HG03135 (cell line): Measurements from ENCODE around the gene DGKI.
"Not testable (repeated sequence)": the region's sequence is repeated elsewhere in the genome, so short reads cannot be mapped to it uniquely, and the experiment has no call there.

Experiments used
- ATAC-seq: cut with Tn5 transposase; IDR thresholded peaks from one replicate; pipeline ENCODE4 v1.9.1; 2021; ENCODE audit warnings: mild to moderate bottlenecking, moderate library complexity; ENCODE audit not compliant: unreplicated experiment

The DGKI gene

GRCh38 chr7:137484326-137484725, 362.4 kb downstream of the DGKI start:
- no peak for ATAC-seq

- no peak for ATAC-seq
Measured at GRCh38 chr7:137482466-137482865, 364.3 kb downstream of the DGKI start.

- ATAC-seq: no peak
Measured at GRCh38 chr7:137480824-137481365, 365.9 kb downstream of the DGKI start.

GRCh38 chr7:137480401-137480800, 366.4 kb downstream of the DGKI start:
- no peak for ATAC-seq

GRCh38 chr7:137476937-137477336, 369.8 kb downstream of the DGKI start:
- ATAC-seq: no peak

GRCh38 chr7:137475966-137476365, 370.8 kb downstream of the DGKI start:
- ATAC-seq: no peak

- no peak for ATAC-seq
Measured at GRCh38 chr7:137474540-137475026, 372.2 kb downstream of the DGKI start.

GRCh38 chr7:137471128-137471527, 375.6 kb downstream of the DGKI start:
- no peak for ATAC-seq

- no peak for ATAC-seq
Measured at GRCh38 chr7:137469858-137470257, 376.9 kb downstream of the DGKI start.

GRCh38 chr7:137469191-137469811, 377.5 kb downstream of the DGKI start:
- ATAC-seq: no peak

GRCh38 chr7:137462847-137463246, 383.9 kb downstream of the DGKI start:
- ATAC-seq: no peak

GRCh38 chr7:137462074-137462715, 384.6 kb downstream of the DGKI start:
- no peak for ATAC-seq

GRCh38 chr7:137458399-137458798, 388.4 kb downstream of the DGKI start:
- ATAC-seq: no peak

GRCh38 chr7:137454767-137455166, 392.0 kb downstream of the DGKI start:
- no peak for ATAC-seq

- peak; percentile 57 for ATAC-seq
Measured at GRCh38 chr7:137454246-137454724, 392.5 kb downstream of the DGKI start.

GRCh38 chr7:137453356-137453755, 393.4 kb downstream of the DGKI start:
- no peak for ATAC-seq

- no peak for ATAC-seq
Measured at GRCh38 chr7:137449016-137449415, 397.8 kb downstream of the DGKI start.

GRCh38 chr7:137448572-137448971, 398.2 kb downstream of the DGKI start:
- not testable (repeated sequence) for ATAC-seq

GRCh38 chr7:137446025-137446424, 400.7 kb downstream of the DGKI start:
- ATAC-seq: no peak

GRCh38 chr7:137445268-137445667, 401.5 kb downstream of the DGKI start:
- no peak for ATAC-seq

- ATAC-seq: no peak
Measured at GRCh38 chr7:137443616-137444015, 403.2 kb downstream of the DGKI start.

GRCh38 chr7:137441451-137441850, 405.3 kb downstream of the DGKI start:
- no peak for ATAC-seq
